Tibial nerve (tissue), 3 donors: ENCODE results near the gene FILIP1.

Experiments
- CTCF ChIP-seq, 5 experiments: fragments of 200-600 bp in 3 of 5; fragments of 450-650 bp in 2 of 5; sonication (generic) in 3 of 5; IDR thresholded peaks; one replicate each; pipeline ENCODE4 v1.5.1; 2016 to 2019; ENCODE audit warnings: antibody characterized with exemption in 5 of 5, mild to moderate bottlenecking in 3 of 5, moderate library complexity in 2 of 5
- POLR2A ChIP-seq, 2 donors: fragments of 450-650 bp; IDR thresholded peaks; one replicate each; pipeline ENCODE4 v1.6.1; 2017; ENCODE audit warnings: antibody characterized with exemption in 2 of 2, mild to moderate bottlenecking in 2 of 2, moderate library complexity in 2 of 2

- no peak for TF ChIP-seq CTCF (IDR thresholded peaks at IDR 0.05)
- TF ChIP-seq POLR2A (IDR thresholded peaks at IDR 0.05), result no peak
These were observed 221.3 kb downstream of the FILIP1 start for GRCh38 chr6:75272145-75272840.
